H9 (cell line): ENCODE data around the gene BLTP3B. TPM values are rescaled to one million over a fixed set of nuclear protein-coding genes. Genes with fewer than 3 reads are reported as not detected.

Experiments used
- DNase-seq: peaks from one replicate; pipeline ENCODE4 v3.0.0-alpha.2; 2017
- H2AFZ ChIP-seq: one replicate; pipeline ENCODE4 v1.6.1; 2013; ENCODE audit warnings: mild to moderate bottlenecking, low read length, control low read depth, moderate library complexity
- H2AK5ac ChIP-seq: 2 replicates; pipeline ENCODE4 v1.6.1; 2013; ENCODE audit warnings: low read length, control low read depth, mixed read lengths; ENCODE audit not compliant: insufficient read length
- H2BK120ac ChIP-seq: one replicate; pipeline ENCODE4 v1.6.1; 2013; ENCODE audit warnings: low read depth, mild to moderate bottlenecking, low read length, control low read depth, inconsistent platforms; ENCODE audit not compliant: poor library complexity, severe bottlenecking
- H2BK12ac ChIP-seq: 2 replicates; pipeline ENCODE4 v1.6.1; 2013; ENCODE audit warnings: low read length, control low read depth, mixed read lengths, low read depth; ENCODE audit not compliant: insufficient read length
- H2BK15ac ChIP-seq: 2 replicates; pipeline ENCODE4 v1.6.1; 2013; ENCODE audit warnings: low read depth, low read length, control low read depth
- H2BK20ac ChIP-seq: one replicate; pipeline ENCODE4 v1.6.1; 2013; ENCODE audit warnings: low read depth, mild to moderate bottlenecking, low read length, control low read depth, inconsistent platforms; ENCODE audit not compliant: poor library complexity, severe bottlenecking
- H2BK5ac ChIP-seq: 2 replicates; pipeline ENCODE4 v1.6.1; 2013; ENCODE audit warnings: low read length, control low read depth, mixed read lengths; ENCODE audit not compliant: insufficient read length
- H3K14ac ChIP-seq: 2 replicates; pipeline ENCODE4 v1.6.1; 2013; ENCODE audit warnings: low read length, control low read depth; ENCODE audit not compliant: insufficient read depth
- H3K18ac ChIP-seq: 2 replicates; pipeline ENCODE4 v1.6.1; 2013; ENCODE audit warnings: low read depth, mild to moderate bottlenecking, mixed read lengths, low read length, control low read depth; ENCODE audit not compliant: insufficient read length
- H3K23ac ChIP-seq: 2 replicates; pipeline ENCODE4 v1.6.1; 2013; ENCODE audit warnings: low read length, control low read depth, mixed read lengths, low read depth; ENCODE audit not compliant: insufficient read length
- H3K23me2 ChIP-seq: 2 replicates; pipeline ENCODE4 v1.6.1; 2013; ENCODE audit warnings: low read depth, mild to moderate bottlenecking, mixed read lengths, low read length, control low read depth; ENCODE audit not compliant: insufficient read length, poor library complexity, severe bottlenecking
- H3K27ac ChIP-seq: 2 replicates; pipeline ENCODE4 v1.5.1; 2013; ENCODE audit warnings: low read length, control low read depth, mixed read lengths, low read depth; ENCODE audit not compliant: insufficient read length
- H3K27me3 ChIP-seq: 2 replicates; pipeline ENCODE4 v1.6.1; 2013; ENCODE audit warnings: low read length, control low read depth, inconsistent platforms; ENCODE audit not compliant: insufficient read depth
- H3K4ac ChIP-seq: 2 replicates; pipeline ENCODE4 v1.6.1; 2013; ENCODE audit warnings: low read depth, mild to moderate bottlenecking, control low read depth, inconsistent platforms, low read length, moderate library complexity
- H3K4me1 ChIP-seq: 2 replicates; pipeline ENCODE4 v1.6.1; 2013; ENCODE audit warnings: low read length, control low read depth, inconsistent platforms; ENCODE audit not compliant: insufficient read depth
- H3K4me2 ChIP-seq: 2 replicates; pipeline ENCODE4 v1.6.1; 2013; ENCODE audit warnings: low read length, control low read depth, mixed read lengths; ENCODE audit not compliant: insufficient read length, insufficient read depth
- H3K56ac ChIP-seq: 2 replicates; pipeline ENCODE4 v1.6.1; 2013; ENCODE audit warnings: low read depth, mild to moderate bottlenecking, mixed read lengths, low read length, control low read depth; ENCODE audit not compliant: insufficient read length
- H3K79me1 ChIP-seq: 2 replicates; pipeline ENCODE4 v1.6.1; 2013; ENCODE audit warnings: low read depth, mild to moderate bottlenecking, moderate library complexity, low read length, control low read depth, inconsistent platforms; ENCODE audit not compliant: insufficient read depth, poor library complexity, severe bottlenecking
- H3K79me2 ChIP-seq: 2 replicates; pipeline ENCODE4 v1.6.1; 2013; ENCODE audit warnings: low read length, control low read depth, inconsistent platforms; ENCODE audit not compliant: insufficient read depth
- H3K9ac ChIP-seq: 2 replicates; pipeline ENCODE4 v1.6.1; 2013; ENCODE audit warnings: low read length, control low read depth, mixed read lengths; ENCODE audit not compliant: insufficient read length; ENCODE audit errors: extremely low read depth
- H3K9me3 ChIP-seq: one replicate; pipeline ENCODE4 v1.6.1; 2013; ENCODE audit warnings: low read depth, low read length, inconsistent platforms; ENCODE audit not compliant: control insufficient read depth
- H3T11ph ChIP-seq: one replicate; pipeline ENCODE4 v1.6.1; 2013; ENCODE audit warnings: mild to moderate bottlenecking, low read length, control low read depth, inconsistent platforms
- H4K20me1 ChIP-seq: one replicate; pipeline ENCODE4 v1.6.1; 2013; ENCODE audit not compliant: control insufficient read depth, insufficient read length, insufficient read depth
- H4K5ac ChIP-seq: 2 replicates; pipeline ENCODE4 v1.6.1; 2013; ENCODE audit warnings: low read depth, mild to moderate bottlenecking, mixed read lengths, low read length, control low read depth; ENCODE audit not compliant: insufficient read length
- H4K8ac ChIP-seq: replicated peaks from 2 replicates; pipeline ENCODE4 v1.6.1; 2013; ENCODE audit warnings: low read length, control low read depth, mixed read lengths, low read depth; ENCODE audit not compliant: insufficient read length
- H4K91ac ChIP-seq: 2 replicates; pipeline ENCODE4 v1.6.1; 2013; ENCODE audit warnings: low read depth, mild to moderate bottlenecking, moderate library complexity, mixed read lengths, low read length, control low read depth; ENCODE audit not compliant: insufficient read length
- H3K27ac Mint-ChIP-seq, 3 experiments: 2 replicates in 2 of 3; 3 replicates in 1 of 3; pipeline ENCODE4 v1.8.0; 2020 to 2021; ENCODE audit warnings: mixed read lengths in 3 of 3, mild to moderate bottlenecking in 1 of 3, moderate library complexity in 1 of 3
- H3K27me3 Mint-ChIP-seq: 2 replicates; pipeline ENCODE4 v1.8.0; 2021; ENCODE audit warnings: low read depth, mild to moderate bottlenecking, moderate library complexity, mixed read lengths
- H3K36me3 Mint-ChIP-seq, 3 experiments: 2 replicates in 2 of 3; 3 replicates in 1 of 3; pipeline ENCODE4 v1.8.0; 2020 to 2021; ENCODE audit warnings: low read depth in 3 of 3, mixed read lengths in 3 of 3; ENCODE audit not compliant: insufficient read depth in 1 of 3
- H3K4me1 Mint-ChIP-seq, 2 experiments: 2 replicates each; pipeline ENCODE4 v1.8.0; 2020; ENCODE audit warnings: mixed read lengths in 2 of 2
- H3K4me3 Mint-ChIP-seq, 2 experiments: 2 replicates in 1 of 2; 3 replicates in 1 of 2; pipeline ENCODE4 v1.8.0; 2020 to 2021; ENCODE audit warnings: mild to moderate bottlenecking in 2 of 2, mixed read lengths in 2 of 2, moderate library complexity in 1 of 2
- H3K9me3 Mint-ChIP-seq, 2 experiments: 2 replicates in 1 of 2; 3 replicates in 1 of 2; pipeline ENCODE4 v1.8.0; 2020; ENCODE audit warnings: mild to moderate bottlenecking in 2 of 2, mixed read lengths in 2 of 2, moderate library complexity in 1 of 2
- CTCF ChIP-seq: fragments of 200-600 bp; sonication (generic); conservative IDR thresholded peaks from 3 replicates; pipeline ENCODE4 v1.8.0; 2021; ENCODE audit warnings: antibody characterized with exemption, mild to moderate bottlenecking
- WGBS: extraction: QIAGEN DNeasy Blood & Tissue Kit; methylation state at CpG from one replicate; pipeline ENCODE4 v1.1.7; 2013; ENCODE audit warnings: missing lambda C conversion rate, low lambda C conversion rate, mixed read lengths; ENCODE audit not compliant: insufficient read length; ENCODE audit errors: extremely low coverage; 5-methylcytosine and 5-hydroxymethylcytosine counted together
- total RNA-seq: library from RNA; stranded (reverse); gene quantifications from 2 replicates; pipeline ENCODE4 v1.2.1, GENCODE V29; 2021

The BLTP3B gene
- total RNA-seq, 1 experiment from 2014 or later, result 20.7 TPM

DNA sequence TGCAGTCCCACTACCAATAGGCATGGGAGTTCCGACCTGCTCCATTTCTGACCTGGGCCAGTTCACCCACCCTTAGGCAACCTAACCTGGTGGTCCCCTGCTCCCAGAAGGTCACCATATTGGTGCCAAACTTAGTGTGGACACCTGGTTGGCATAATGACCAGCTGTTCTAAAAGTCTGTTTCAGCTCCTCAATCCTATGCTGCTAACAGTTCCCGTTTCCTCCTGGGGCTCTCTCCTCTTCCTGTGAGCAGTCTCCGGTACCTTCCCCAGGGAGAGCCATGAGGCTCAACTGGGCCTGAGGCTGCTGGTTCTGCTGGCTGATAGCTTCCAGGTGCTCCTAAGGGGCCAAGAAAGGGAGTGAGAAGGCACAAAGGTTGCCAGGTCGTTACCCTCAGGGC is 15.9 kb upstream of the BLTP3B start:
- no peak overlapping the region for H3K4me2 ChIP-seq
- no peak overlapping the region for H2AK5ac ChIP-seq
- no peak overlapping the region for H3K23ac ChIP-seq
- no peak overlapping the region for H3K14ac ChIP-seq
- H3K23me2 ChIP-seq, result no peaks in the 10 kb centered on the region
- H4K20me1 ChIP-seq, result no peaks in the 10 kb centered on the region
- Mint-ChIP-seq H3K9me3 (peaks cover 6 to 15% of the 10 kb centered on the region in 2 experiments), H3K4me1 (peaks cover 39 to 43% of the 10 kb centered on the region in 2 experiments), H3K27ac (no peak overlapping the region; a peak in 1 of 7 replicates), H3K36me3 (peaks cover 7 to 23% (median 14%) of the 10 kb centered on the region in 3 experiments), H3K4me3 (no peak overlapping the region), H3K27me3 (no peaks in the 10 kb centered on the region)
- H2BK5ac ChIP-seq, result no peak overlapping the region
- H4K5ac ChIP-seq, result no peak overlapping the region
- H2BK20ac ChIP-seq, result no peak overlapping the region
- no peak overlapping the region for H3K18ac ChIP-seq
- no peak overlapping the region for H2AFZ ChIP-seq
- H3K4ac ChIP-seq, result no peak overlapping the region
- no peak overlapping the region for H3K9ac ChIP-seq
- no peak overlapping the region for H3T11ph ChIP-seq
- H3K79me2 ChIP-seq, result no peaks in the 10 kb centered on the region
- DNase-seq, result no peak
- no peaks in the 10 kb centered on the region for H3K27me3 ChIP-seq
- no peak for TF ChIP-seq CTCF
- H3K27ac ChIP-seq, result no peak overlapping the region
- no peak overlapping the region for H3K56ac ChIP-seq
- no peak overlapping the region for H2BK12ac ChIP-seq
- no peaks in the 10 kb centered on the region; the same call in none of the 2 replicates for H3K4me1 ChIP-seq
- WGBS, result no CpG with 5 or more reads among the region's 4 CpGs
- H4K91ac ChIP-seq, result no peak overlapping the region
- H3K9me3 ChIP-seq, result no peaks in the 10 kb centered on the region
- no peak overlapping the region for H2BK120ac ChIP-seq
- no peak overlapping the region for H2BK15ac ChIP-seq
- no peaks in the 10 kb centered on the region for H3K79me1 ChIP-seq
- H4K8ac ChIP-seq, result no peak overlapping the region
